H7 (cell line): Measurements from ENCODE around the gene PIGQ. TPM values are rescaled to one million over a fixed set of nuclear protein-coding genes. Genes with fewer than 3 reads are reported as not detected.

ENCODE experiments used
- DNase-seq: peaks from one replicate; pipeline ENCODE4 v3.0.0; 2012
- H3K27me3 ChIP-seq: 2 replicates; pipeline ENCODE4 v1.6.0; 2011; ENCODE audit warnings: mild to moderate bottlenecking, low read length; ENCODE audit not compliant: control insufficient read depth, insufficient read depth
- H3K36me3 ChIP-seq: replicated peaks from 2 replicates; pipeline ENCODE4 v1.5.1; 2011; ENCODE audit warnings: low read length; ENCODE audit not compliant: control insufficient read depth, insufficient read depth
- H3K4me3 ChIP-seq: 2 replicates; pipeline ENCODE4 v1.5.1; 2011; ENCODE audit warnings: low read depth, mild to moderate bottlenecking, control low read depth, low read length, moderate library complexity; ENCODE audit not compliant: insufficient read depth
- total RNA-seq: library from RNA; depleted of rRNA; stranded (reverse); fragments of >200 nt; shearing (Covaris generic); gene quantifications from 2 replicates; pipeline ENCODE4 v1.2.3, GENCODE V29; 2014

The PIGQ gene
- total RNA-seq, 1 experiment from 2014 or later, result 44.6 TPM

- DNase-seq, result no peak
- H3K4me3 ChIP-seq, result no peak overlapping the region
- H3K27me3 ChIP-seq, result no peaks in the 10 kb centered on the region
- 0 out of 2 replicates have a peak, but pooled peaks cover 1% of the 10 kb centered on the region for H3K36me3 ChIP-seq
These were observed 34.2 kb downstream of the PIGQ start for GRCh38 chr16:603933-604332.

GRCh38 chr16:606656-607307, 37.0 kb downstream of the PIGQ start:
- Histone ChIP-seq H3K36me3 (no peaks in the 10 kb centered on the region), H3K4me3 (no peak overlapping the region), H3K27me3 (no peaks in the 10 kb centered on the region)
- DNase-seq, result no peak

- Histone ChIP-seq H3K27me3 (no peaks in the 10 kb centered on the region), H3K4me3 (no peak overlapping the region), H3K36me3 (no peaks in the 10 kb centered on the region)
- peak; percentile 75 for DNase-seq
These were observed 38.3 kb downstream of the PIGQ start for GRCh38 chr16:608019-608418.

- DNase-seq, result no peak
These were observed 39.5 kb downstream of the PIGQ start for GRCh38 chr16:609316-609715.

GRCh38 chr16:609984-610383, 40.2 kb downstream of the PIGQ start:
- no peaks in the 10 kb centered on the region; the same call in 1 of the 2 replicates for H3K36me3 ChIP-seq
- no peaks in the 10 kb centered on the region for H3K27me3 ChIP-seq
- DNase-seq, result no peak
- H3K4me3 ChIP-seq, result no peak overlapping the region

More at GRCh38 chr16:609316-609715, 39.5 kb downstream of the PIGQ start:
- no peaks in the 10 kb centered on the region for H3K27me3 ChIP-seq
- no peaks in the 10 kb centered on the region; the same call in 1 of the 2 replicates for H3K36me3 ChIP-seq
- no peak overlapping the region for H3K4me3 ChIP-seq

GRCh38 chr16:610513-611381, 41.0 kb downstream of the PIGQ start:
- H3K4me3 ChIP-seq, result no peak overlapping the region
- DNase-seq, result peak; percentile 98
- no peaks in the 10 kb centered on the region for H3K27me3 ChIP-seq

GRCh38 chr16:615122-615521, 45.4 kb downstream of the PIGQ start:
- Histone ChIP-seq H3K36me3 (no peaks in the 10 kb centered on the region; the same call in 1 of the 2 replicates), H3K27me3 (no peaks in the 10 kb centered on the region), H3K4me3 (no peak overlapping the region)
- DNase-seq, result no peak

More at GRCh38 chr16:610513-611381, 41.0 kb downstream of the PIGQ start:
- H3K36me3 ChIP-seq, result no peaks in the 10 kb centered on the region; the same call in 1 of the 2 replicates

- Histone ChIP-seq H3K4me3 (no peak overlapping the region), H3K36me3 (no peaks in the 10 kb centered on the region; the same call in 1 of the 2 replicates), H3K27me3 (no peaks in the 10 kb centered on the region)
- DNase-seq, result peak; percentile 56
These were observed 47.2 kb downstream of the PIGQ start for GRCh38 chr16:616733-617586.

- Histone ChIP-seq H3K36me3 (no peaks in the 10 kb centered on the region; the same call in 1 of the 2 replicates), H3K27me3 (no peaks in the 10 kb centered on the region), H3K4me3 (no peak overlapping the region)
- DNase-seq, result peak; percentile 58
These were observed 48.1 kb downstream of the PIGQ start for GRCh38 chr16:617855-618254.

- peak; percentile 56 for DNase-seq
- Histone ChIP-seq H3K36me3 (no peaks in the 10 kb centered on the region), H3K4me3 (no peak overlapping the region), H3K27me3 (no peaks in the 10 kb centered on the region)
These were observed 49.8 kb downstream of the PIGQ start for GRCh38 chr16:619476-620100.

- Histone ChIP-seq H3K27me3 (no peaks in the 10 kb centered on the region), H3K4me3 (no peak overlapping the region), H3K36me3 (no peaks in the 10 kb centered on the region)
- peak; percentile 70 for DNase-seq
These were observed 51.1 kb downstream of the PIGQ start for GRCh38 chr16:620700-621525.

GRCh38 chr16:621526-622105, 51.8 kb downstream of the PIGQ start:
- DNase-seq, result peak; percentile 67
- H3K4me3 ChIP-seq, result no peak overlapping the region
- H3K36me3 ChIP-seq, result no peaks in the 10 kb centered on the region
- H3K27me3 ChIP-seq, result no peaks in the 10 kb centered on the region

- Histone ChIP-seq H3K4me3 (no peak overlapping the region), H3K36me3 (no peaks in the 10 kb centered on the region), H3K27me3 (no peaks in the 10 kb centered on the region)
- peak; percentile 87 for DNase-seq
These were observed 53.1 kb downstream of the PIGQ start for GRCh38 chr16:622920-623280.
